Measurements from ENCODE around the gene SMARCD2.
"Not testable (repeated sequence)": the region's sequence is repeated elsewhere in the genome, so short reads cannot be mapped to it uniquely, and the experiment has no call there.

Gene SMARCD2

DNA sequence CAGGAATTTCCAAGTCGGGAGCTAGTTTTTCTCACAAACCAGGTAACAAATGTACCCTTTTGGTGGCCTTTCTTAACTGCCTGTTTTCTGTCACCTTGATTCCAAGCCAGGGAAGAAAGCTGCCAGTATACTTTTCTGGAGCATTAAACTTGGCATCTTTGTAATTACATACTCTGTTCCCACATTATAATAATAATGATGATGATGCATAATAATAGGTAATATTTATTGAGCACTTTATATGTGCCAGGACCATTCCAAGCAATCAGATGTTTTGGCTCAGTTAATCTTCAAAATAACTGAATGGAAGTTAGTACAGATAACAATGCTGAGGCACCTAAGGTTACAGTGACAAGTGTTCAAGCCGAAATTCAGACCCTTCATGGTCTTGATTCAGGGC, 26.4 kb downstream of the SMARCD2 start:
- Histone ChIP-seq H3K4me3 (ENCODE audit: low read length) (no peak overlapping the region), H3K9me3 (ENCODE audit: control insufficient read depth, low read length) (no peaks in the 10 kb centered on the region), H3K36me3 (ENCODE audit: control insufficient read depth, insufficient read depth, low read length) (peaks cover 42% of the 10 kb centered on the region), H3K9ac (ENCODE audit: low read length) (no peak overlapping the region), H3K27me3 (ENCODE audit: control insufficient read depth, insufficient read depth, low read length) (no peaks in the 10 kb centered on the region), H3K4me1 (ENCODE audit: control insufficient read depth, insufficient read depth, low read length) (peaks cover 5% of the 10 kb centered on the region)

DNA sequence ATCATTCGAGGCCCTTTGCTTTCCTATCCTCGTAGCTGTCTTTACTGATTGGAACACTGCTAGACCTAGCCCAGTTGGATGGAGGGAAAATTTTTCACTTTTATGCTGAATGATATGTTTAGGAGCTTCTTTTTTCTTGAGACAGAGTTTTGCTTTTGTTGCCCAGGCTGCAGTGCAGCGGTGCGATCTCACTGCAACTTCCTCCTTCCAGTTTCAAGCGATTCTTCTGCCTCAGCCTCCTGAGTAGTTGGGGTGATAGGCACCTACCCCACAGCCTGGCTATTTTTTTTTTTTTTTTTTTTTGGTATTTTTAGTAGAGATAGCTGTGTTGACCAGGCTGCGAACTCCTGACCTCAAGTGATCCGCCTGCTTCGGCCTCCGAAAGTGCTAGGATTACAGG, 32.5 kb downstream of the SMARCD2 start:
- H3K9ac ChIP-seq (ENCODE audit: low read length) = no peak overlapping the region
- H3K36me3 ChIP-seq (ENCODE audit: control insufficient read depth, insufficient read depth, low read length) = peaks cover 18% of the 10 kb centered on the region
- H3K4me1 ChIP-seq (ENCODE audit: control insufficient read depth, insufficient read depth, low read length) = no peaks in the 10 kb centered on the region
- H3K4me3 ChIP-seq (ENCODE audit: low read length) = no peak overlapping the region
- H3K27me3 ChIP-seq (ENCODE audit: control insufficient read depth, insufficient read depth, low read length) = no peaks in the 10 kb centered on the region
- H3K9me3 ChIP-seq (ENCODE audit: control insufficient read depth, low read length) = no peaks in the 10 kb centered on the region

DNA sequence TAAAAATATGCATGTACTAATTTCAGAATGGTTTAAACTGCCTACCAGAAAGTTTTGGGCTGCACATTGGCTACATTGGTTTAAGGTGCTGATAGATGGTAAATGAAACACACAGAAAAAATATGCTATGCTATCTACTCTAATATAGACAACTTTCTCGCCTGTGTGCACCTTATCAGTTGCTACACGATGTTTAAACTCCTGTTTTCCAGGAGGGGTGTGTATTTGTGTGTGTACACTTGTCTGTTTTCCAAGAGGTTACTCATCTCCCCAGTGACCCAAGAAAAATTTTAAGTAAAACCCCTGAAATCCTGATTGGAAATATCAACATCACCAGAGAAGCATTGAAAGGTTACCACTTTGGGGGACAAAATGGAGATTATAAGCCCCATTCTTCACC, 36.9 kb downstream of the SMARCD2 start:
- no peak overlapping the region for H3K9ac ChIP-seq (ENCODE audit: low read length)
- no peak overlapping the region for H3K4me3 ChIP-seq (ENCODE audit: low read length)
- no peaks in the 10 kb centered on the region for H3K27me3 ChIP-seq (ENCODE audit: control insufficient read depth, insufficient read depth, low read length)
- H3K9me3 ChIP-seq (ENCODE audit: control insufficient read depth, low read length) = no peaks in the 10 kb centered on the region
- no peaks in the 10 kb centered on the region for H3K4me1 ChIP-seq (ENCODE audit: control insufficient read depth, insufficient read depth, low read length)
- peaks cover 12% of the 10 kb centered on the region for H3K36me3 ChIP-seq (ENCODE audit: control insufficient read depth, insufficient read depth, low read length)

DNA sequence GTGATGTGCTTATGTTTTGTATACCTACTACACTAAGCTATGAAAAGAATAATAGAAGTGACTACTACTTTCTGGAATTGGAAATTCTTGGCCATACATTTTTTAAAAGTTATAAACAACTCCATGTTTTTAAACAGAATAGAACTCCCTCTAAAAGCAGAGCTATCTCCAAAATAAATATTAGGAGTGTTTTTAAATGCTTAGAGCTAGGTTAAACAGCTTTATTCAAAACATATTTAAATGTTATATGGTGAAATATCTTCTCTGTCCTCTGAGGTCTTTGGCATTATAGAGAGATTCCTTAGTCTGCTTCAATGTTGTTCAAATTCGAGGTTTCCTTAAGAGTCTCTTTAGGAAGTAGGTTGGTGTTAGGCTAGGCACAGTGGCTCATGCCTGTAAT, 38.2 kb downstream of the SMARCD2 start:
- Histone ChIP-seq H3K4me3 (ENCODE audit: low read length) (no peak overlapping the region), H3K27me3 (ENCODE audit: control insufficient read depth, insufficient read depth, low read length) (no peaks in the 10 kb centered on the region), H3K4me1 (ENCODE audit: control insufficient read depth, insufficient read depth, low read length) (no peaks in the 10 kb centered on the region), H3K36me3 (ENCODE audit: control insufficient read depth, insufficient read depth, low read length) (peaks cover 14% of the 10 kb centered on the region), H3K9me3 (ENCODE audit: control insufficient read depth, low read length) (no peaks in the 10 kb centered on the region), H3K9ac (ENCODE audit: low read length) (no peak overlapping the region)

DNA sequence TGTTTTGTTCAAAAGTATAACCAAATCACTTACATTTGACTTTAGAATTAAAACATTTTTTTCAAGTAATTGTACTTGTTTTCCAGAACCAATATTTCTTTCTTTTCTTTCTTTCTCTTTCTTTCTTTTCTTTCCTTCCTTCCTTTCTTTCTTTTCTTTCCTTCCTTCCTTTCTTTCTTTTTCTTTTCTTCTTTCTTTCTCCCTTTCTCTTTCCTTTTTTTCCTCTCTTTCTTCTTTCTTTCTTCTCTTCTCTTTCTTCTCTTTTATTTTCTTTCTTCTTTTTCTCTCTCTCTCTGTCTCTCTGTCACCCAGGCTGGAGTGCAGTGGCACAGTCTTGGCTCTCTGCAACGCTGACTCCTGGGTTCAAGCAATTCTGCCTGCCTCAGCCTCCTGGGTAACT, 41.7 kb downstream of the SMARCD2 start:
- Histone ChIP-seq H3K9me3 (ENCODE audit: control insufficient read depth, low read length) (no peaks in the 10 kb centered on the region), H3K27me3 (ENCODE audit: control insufficient read depth, insufficient read depth, low read length) (no peaks in the 10 kb centered on the region), H3K9ac (ENCODE audit: low read length) (no peak overlapping the region), H3K4me3 (ENCODE audit: low read length) (no peak overlapping the region), H3K36me3 (ENCODE audit: control insufficient read depth, insufficient read depth, low read length) (peaks cover 14% of the 10 kb centered on the region), H3K4me1 (ENCODE audit: control insufficient read depth, insufficient read depth, low read length) (no peaks in the 10 kb centered on the region)

DNA sequence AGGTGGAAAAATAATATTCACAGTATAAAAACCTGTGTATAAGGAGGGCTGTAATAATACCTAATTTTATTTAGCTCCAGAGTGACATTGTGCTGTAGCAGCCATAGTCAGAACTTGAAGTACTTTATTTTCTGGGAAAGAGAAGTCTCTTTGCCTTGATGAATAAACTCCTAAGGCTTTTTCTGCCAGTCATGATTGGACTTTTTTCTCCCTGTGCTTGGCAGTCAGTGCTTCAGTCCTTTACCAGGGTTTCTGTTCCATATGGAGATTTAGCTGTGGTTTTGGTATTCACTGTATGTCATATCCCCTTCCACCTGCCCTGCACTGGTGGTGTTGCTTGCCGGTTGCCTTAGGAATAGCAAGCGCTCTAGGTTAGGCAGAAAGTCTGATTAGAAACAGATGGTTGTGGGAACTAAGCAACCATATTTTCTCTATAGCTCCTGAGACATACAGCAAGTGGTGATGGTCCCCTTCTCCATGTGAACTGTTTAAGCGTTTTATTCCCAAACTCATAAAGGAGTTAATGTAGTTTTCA, 43.8 kb downstream of the SMARCD2 start:
- Histone ChIP-seq H3K9ac (ENCODE audit: low read length) (no peak overlapping the region), H3K4me1 (ENCODE audit: control insufficient read depth, insufficient read depth, low read length) (no peaks in the 10 kb centered on the region), H3K9me3 (ENCODE audit: control insufficient read depth, low read length) (no peaks in the 10 kb centered on the region), H3K36me3 (ENCODE audit: control insufficient read depth, insufficient read depth, low read length) (peaks cover 14% of the 10 kb centered on the region), H3K27me3 (ENCODE audit: control insufficient read depth, insufficient read depth, low read length) (no peaks in the 10 kb centered on the region), H3K4me3 (ENCODE audit: low read length) (no peak overlapping the region)

DNA sequence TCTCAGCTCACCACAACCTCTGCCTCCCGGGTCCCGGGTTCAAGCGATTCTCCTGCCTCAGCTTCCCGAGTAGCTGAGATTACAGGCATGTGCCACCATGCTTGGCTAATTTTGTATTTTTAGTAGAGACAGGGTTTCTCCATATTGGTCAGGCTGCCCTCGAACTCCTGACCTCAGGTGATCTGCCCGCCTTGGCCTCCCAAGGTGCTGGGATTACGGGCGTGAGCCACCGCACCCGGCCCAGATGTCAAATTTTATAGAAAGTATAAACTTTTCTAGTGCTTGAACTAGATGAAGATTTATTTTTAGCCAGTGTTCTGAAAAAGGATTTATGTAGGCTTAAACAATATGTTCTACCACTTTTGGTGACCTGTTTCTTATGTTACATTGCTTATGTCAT, 46.1 kb downstream of the SMARCD2 start:
- peaks cover 14% of the 10 kb centered on the region for H3K36me3 ChIP-seq (ENCODE audit: control insufficient read depth, insufficient read depth, low read length)
- H3K4me3 ChIP-seq (ENCODE audit: low read length); H3K9ac ChIP-seq (ENCODE audit: low read length); H3K27me3 ChIP-seq (ENCODE audit: control insufficient read depth, insufficient read depth, low read length); H3K4me1 ChIP-seq (ENCODE audit: control insufficient read depth, insufficient read depth, low read length); H3K9me3 ChIP-seq (ENCODE audit: control insufficient read depth, low read length): not testable (repeated sequence)

DNA sequence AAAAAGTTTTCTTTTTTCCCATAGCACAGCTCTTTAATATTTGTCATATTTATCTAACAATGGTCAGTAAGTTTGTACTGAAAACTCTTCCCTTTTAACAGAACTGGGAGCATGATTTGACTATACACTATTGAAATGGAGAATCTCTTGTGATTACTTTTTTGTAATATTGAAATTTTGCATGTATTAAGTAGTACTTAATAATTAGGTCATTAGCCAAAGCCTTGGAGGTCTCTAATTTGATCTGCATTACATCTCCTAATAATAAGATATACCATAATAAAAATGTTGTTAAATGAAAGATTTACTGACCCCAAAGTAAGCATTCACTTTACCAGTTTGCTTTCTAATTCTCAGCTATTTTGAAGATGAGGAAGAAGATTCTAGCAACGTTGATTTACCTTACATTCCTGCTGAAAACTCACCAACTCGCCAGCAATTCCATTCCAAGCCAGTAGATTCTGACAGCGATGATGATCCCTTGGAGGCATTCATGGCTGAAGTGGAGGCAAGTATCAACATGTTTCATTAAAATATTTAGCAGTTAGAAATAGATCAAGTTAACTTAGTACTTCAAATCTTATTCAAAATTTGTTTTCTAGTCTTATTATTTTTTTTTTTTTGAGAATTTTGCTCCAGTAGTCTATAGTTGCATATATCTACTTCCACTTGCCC, 50.3 kb downstream of the SMARCD2 start:
- no peaks in the 10 kb centered on the region for H3K27me3 ChIP-seq (ENCODE audit: control insufficient read depth, insufficient read depth, low read length)
- no peak overlapping the region for H3K9ac ChIP-seq (ENCODE audit: low read length)
- H3K9me3 ChIP-seq (ENCODE audit: control insufficient read depth, low read length) = no peaks in the 10 kb centered on the region
- peaks cover 6% of the 10 kb centered on the region for H3K36me3 ChIP-seq (ENCODE audit: control insufficient read depth, insufficient read depth, low read length)
- no peak overlapping the region for H3K4me3 ChIP-seq (ENCODE audit: low read length)
- no peaks in the 10 kb centered on the region for H3K4me1 ChIP-seq (ENCODE audit: control insufficient read depth, insufficient read depth, low read length)

DNA sequence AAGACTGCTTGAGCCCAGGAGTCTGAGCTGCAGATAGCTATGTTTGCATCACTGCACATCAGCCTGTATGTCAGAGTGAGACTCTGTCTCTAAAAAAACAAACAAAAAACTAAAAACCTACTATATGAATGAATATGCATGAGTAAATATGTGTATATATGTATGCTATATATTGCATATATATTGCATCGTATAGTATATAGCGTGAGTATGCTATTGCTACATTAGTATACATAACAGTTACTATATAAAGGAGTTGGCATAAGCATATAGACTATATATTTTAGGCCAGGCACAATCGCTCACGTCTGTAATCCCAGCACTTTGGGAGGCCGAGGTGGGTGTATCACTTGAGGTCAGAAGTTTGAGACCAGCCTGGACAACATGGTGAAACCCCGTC, 52.4 kb downstream of the SMARCD2 start:
- no peaks in the 10 kb centered on the region for H3K27me3 ChIP-seq (ENCODE audit: control insufficient read depth, insufficient read depth, low read length)
- H3K9me3 ChIP-seq (ENCODE audit: control insufficient read depth, low read length) = no peaks in the 10 kb centered on the region
- no peak overlapping the region for H3K9ac ChIP-seq (ENCODE audit: low read length)
- H3K4me1 ChIP-seq (ENCODE audit: control insufficient read depth, insufficient read depth, low read length) = no peaks in the 10 kb centered on the region
- H3K4me3 ChIP-seq (ENCODE audit: low read length) = no peak overlapping the region
- no peaks in the 10 kb centered on the region for H3K36me3 ChIP-seq (ENCODE audit: control insufficient read depth, insufficient read depth, low read length)

DNA sequence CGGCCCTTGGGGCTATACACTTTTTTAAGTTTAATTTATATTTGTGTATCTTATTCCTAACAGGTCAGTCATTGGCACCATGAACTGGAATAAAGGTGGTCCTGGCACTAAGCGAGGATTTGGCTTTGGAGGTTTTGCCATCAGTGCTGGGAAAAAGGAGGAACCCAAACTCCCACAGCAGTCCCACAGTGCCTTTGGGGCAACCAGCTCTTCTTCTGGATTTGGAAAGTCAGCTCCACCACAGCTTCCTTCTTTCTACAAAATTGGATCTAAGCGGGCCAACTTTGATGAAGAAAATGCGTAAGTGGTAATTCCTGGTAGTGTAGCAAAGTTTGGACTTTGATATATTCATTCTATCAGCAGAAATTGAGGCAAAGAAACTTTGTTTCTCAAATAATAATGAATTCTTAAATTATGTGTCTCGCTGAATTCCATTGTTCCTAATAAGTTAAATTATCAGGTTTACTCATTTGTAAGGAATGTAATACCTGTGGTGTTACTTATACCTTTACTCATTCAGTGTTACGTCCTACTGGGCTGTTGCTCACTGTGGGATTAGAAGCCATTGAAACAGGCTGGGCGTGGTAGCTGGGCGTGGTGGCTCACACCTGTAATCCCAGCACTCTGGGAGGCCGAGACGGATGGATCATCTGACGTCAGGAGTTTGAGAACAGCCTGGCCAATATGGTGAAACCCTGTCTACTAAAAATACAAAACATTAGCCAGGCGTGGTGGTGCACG, 55.3 kb downstream of the SMARCD2 start:
- H3K4me3 ChIP-seq (ENCODE audit: low read length) = no peak overlapping the region
- no peaks in the 10 kb centered on the region for H3K9me3 ChIP-seq (ENCODE audit: control insufficient read depth, low read length)
- H3K9ac ChIP-seq (ENCODE audit: low read length) = no peak overlapping the region
- no peaks in the 10 kb centered on the region for H3K27me3 ChIP-seq (ENCODE audit: control insufficient read depth, insufficient read depth, low read length)
- no peaks in the 10 kb centered on the region for H3K36me3 ChIP-seq (ENCODE audit: control insufficient read depth, insufficient read depth, low read length)
- no peaks in the 10 kb centered on the region for H3K4me1 ChIP-seq (ENCODE audit: control insufficient read depth, insufficient read depth, low read length)

DNA sequence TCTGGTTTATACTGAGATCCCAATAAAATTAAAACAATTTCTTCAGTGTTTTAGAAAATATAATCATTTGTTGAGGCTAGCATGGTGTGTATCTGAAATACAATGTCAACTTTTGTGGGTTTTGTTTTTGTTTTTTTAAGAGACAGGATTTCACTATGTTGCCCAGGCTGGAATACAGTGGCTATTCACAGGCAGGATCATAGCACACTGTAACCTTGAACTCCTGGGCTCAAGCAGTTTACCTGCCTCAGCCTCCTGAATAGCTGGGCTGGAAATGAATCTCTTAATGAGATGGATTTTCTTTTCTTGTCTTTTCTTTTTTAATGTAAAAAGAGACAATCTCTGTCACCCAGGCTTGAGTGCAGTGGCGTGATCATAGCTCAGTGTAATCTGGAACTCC, 56.4 kb downstream of the SMARCD2 start:
- H3K4me1 ChIP-seq (ENCODE audit: control insufficient read depth, insufficient read depth, low read length) = no peaks in the 10 kb centered on the region
- no peak overlapping the region for H3K9ac ChIP-seq (ENCODE audit: low read length)

DNA sequence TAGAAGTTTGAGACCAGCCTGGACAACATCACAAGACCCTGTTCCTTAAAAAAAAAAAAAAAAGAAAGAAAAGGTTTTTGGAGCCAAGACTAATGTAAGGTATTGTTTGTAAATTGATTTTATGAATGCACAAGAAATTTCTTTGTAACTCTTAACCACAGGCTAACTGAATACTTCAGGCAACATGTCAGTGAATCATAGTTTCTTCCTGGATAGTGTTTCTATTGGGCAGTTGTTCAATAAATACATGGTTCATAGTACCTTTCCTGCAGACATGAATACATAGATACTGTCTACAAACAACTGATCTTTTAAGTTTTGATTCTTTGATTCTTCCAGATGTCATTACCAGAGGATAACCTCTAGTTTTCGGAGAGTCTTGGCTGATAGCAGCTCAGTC, 56.9 kb downstream of the SMARCD2 start:
- H3K4me1 ChIP-seq (ENCODE audit: control insufficient read depth, insufficient read depth, low read length) = peaks cover 4% of the 10 kb centered on the region
- no peaks in the 10 kb centered on the region for H3K9me3 ChIP-seq (ENCODE audit: control insufficient read depth, low read length)
- H3K36me3 ChIP-seq (ENCODE audit: control insufficient read depth, insufficient read depth, low read length) = no peaks in the 10 kb centered on the region
- no peaks in the 10 kb centered on the region for H3K27me3 ChIP-seq (ENCODE audit: control insufficient read depth, insufficient read depth, low read length)
- H3K4me3 ChIP-seq (ENCODE audit: low read length) = no peak overlapping the region
- no peak overlapping the region for H3K9ac ChIP-seq (ENCODE audit: low read length)

More for the DNA sequence above, 56.4 kb downstream of the SMARCD2 start:
- Histone ChIP-seq H3K27me3 (ENCODE audit: control insufficient read depth, insufficient read depth, low read length) (no peaks in the 10 kb centered on the region), H3K36me3 (ENCODE audit: control insufficient read depth, insufficient read depth, low read length) (no peaks in the 10 kb centered on the region), H3K9me3 (ENCODE audit: control insufficient read depth, low read length) (no peaks in the 10 kb centered on the region), H3K4me3 (ENCODE audit: low read length) (no peak overlapping the region)
